Upper lobe of left lung (tissue), 6 donors: Measurements from ENCODE around the gene SERPINE3. TPM values are rescaled to one million over a fixed set of nuclear protein-coding genes. Genes with fewer than 3 reads are reported as not detected.

ENCODE experiments used
- ATAC-seq, 2 donors: fragments of 200-7000 bp; cut with Tn5 transposase; one replicate each; pipeline ENCODE4 v1.9.1; 2022; ENCODE audit warnings: mild to moderate bottlenecking in 2 of 2, moderate library complexity in 2 of 2; ENCODE audit not compliant: low FRiP score in 2 of 2
- DNase-seq, 2 donors: peaks; one replicate each; pipeline ENCODE4 v3.0.0-alpha.2; 2019 to 2020
- H3K27ac ChIP-seq, 4 donors: fragments of 200-600 bp; sonication (generic); one replicate each; pipeline ENCODE4 v1.5.1; 2016 to 2019
- H3K27me3 ChIP-seq, 4 donors: fragments of 200-600 bp; sonication (generic); one replicate each; pipeline ENCODE4 v1.5.1; 2017 to 2019
- H3K36me3 ChIP-seq, 4 donors: fragments of 200-600 bp; sonication (generic); one replicate each; pipeline ENCODE4 v1.5.1; 2016 to 2019
- H3K4me1 ChIP-seq, 4 donors: fragments of 200-600 bp; sonication (generic); one replicate each; pipeline ENCODE4 v1.5.1; 2018 to 2019
- H3K4me3 ChIP-seq, 4 donors: fragments of 200-600 bp; sonication (generic); one replicate each; pipeline ENCODE4 v1.5.1; 2017 to 2019; ENCODE audit warnings: mild to moderate bottlenecking in 2 of 4, moderate library complexity in 1 of 4
- H3K9me3 ChIP-seq, 4 donors: fragments of 200-600 bp; sonication (generic); one replicate each; pipeline ENCODE4 v1.5.1; 2018 to 2019
- CTCF ChIP-seq, 6 experiments: fragments of 450-650 bp in 4 of 6; fragments of 200-600 bp in 2 of 6; sonication (generic) in 2 of 6; IDR thresholded peaks; one replicate each; pipeline ENCODE4 v1.5.1; 2016 to 2019; ENCODE audit warnings: antibody characterized with exemption in 6 of 6
- EP300 ChIP-seq, 4 donors: sonication (generic); formaldehyde crosslinking; IDR thresholded peaks; one replicate each; pipeline ENCODE4 v1.5.1; 2017; ENCODE audit warnings: antibody characterized with exemption in 4 of 4, control low read depth in 2 of 4
- POLR2A ChIP-seq, 4 donors: fragments of 450-650 bp; IDR thresholded peaks; one replicate each; pipeline ENCODE4 v1.5.1; 2016 to 2017; ENCODE audit warnings: antibody characterized with exemption in 4 of 4, mild to moderate bottlenecking in 2 of 4
- POLR2AphosphoS5 ChIP-seq, 2 donors: sonication (generic); formaldehyde crosslinking; IDR thresholded peaks; one replicate each; pipeline ENCODE4 v1.5.1; 2017; ENCODE audit warnings: antibody characterized with exemption in 2 of 2
- WGBS, 2 donors: methylation state at CpG; one replicate each; pipeline ENCODE4 v1.1.5; 2017 to 2018; 5-methylcytosine and 5-hydroxymethylcytosine counted together
- small RNA-seq, 4 donors: library from RNA; depleted of rRNA; stranded (forward); fragments of <200 nt; gene quantifications; one replicate each; pipeline ENCODE3, GENCODE V24; 2016
- total RNA-seq, 6 donors: library from RNA; depleted of rRNA in 4 of 6; stranded (reverse); fragments of >200 nt in 4 of 6; gene quantifications; one replicate each; pipeline versions ENCODE4 v1.1.0 to v1.2.1, GENCODE V29; 2016 to 2021
- donor health status: DM: no; HTN: no; CAD: no; lungs with moderate emphysema.
- donor health status: DM: no; HTN: yes; CAD: no; lungs with severe emphysema.

The SERPINE3 gene
- total RNA-seq, 6 donors from 2014 or later = not detected

DNA sequence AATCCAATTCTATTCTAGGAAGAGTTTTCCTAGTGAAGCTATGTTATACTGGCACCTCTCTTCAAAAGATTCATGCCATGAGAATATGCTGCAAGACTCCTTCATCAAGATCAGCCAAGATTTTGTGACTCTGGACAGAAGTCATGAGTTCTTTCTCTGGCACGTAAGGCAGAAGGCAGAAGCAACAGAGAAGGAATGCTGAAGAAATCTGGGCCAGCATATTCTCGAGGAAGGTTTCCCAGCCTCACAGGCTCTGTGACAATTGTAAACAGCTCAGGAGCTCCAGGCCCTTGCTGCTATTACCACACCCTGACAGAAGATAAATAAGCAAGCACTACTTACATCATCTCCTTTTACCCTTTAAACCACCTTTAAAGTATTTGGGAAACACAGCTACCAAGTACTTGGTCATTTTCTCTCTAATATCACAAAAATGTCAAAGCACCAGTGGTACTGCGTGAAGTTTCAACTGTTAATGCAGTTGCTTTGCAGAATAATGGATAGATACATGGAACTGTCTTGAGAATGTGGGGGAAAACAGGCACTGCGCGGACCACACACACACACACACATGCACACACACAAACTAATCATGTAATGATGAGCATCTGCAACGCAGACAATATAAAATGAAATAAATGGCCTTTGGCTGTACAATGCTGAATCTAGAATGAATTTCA is 57.9 kb downstream of the SERPINE3 start:
- ATAC-seq (peak in 1 of 2 donors; percentile 76), DNase-seq (peak in 1 of 2 donors; percentile 24)
- Histone ChIP-seq H3K9me3 (no peaks in the 10 kb centered on the region), H3K27ac (peak overlapping the region in 2 of 4 donors; percentile 17 to 37), H3K4me1 (peaks cover 4 to 18% (median 17%) of the 10 kb centered on the region in 4 donors), H3K36me3 (no peaks in the 10 kb centered on the region), H3K27me3 (no peaks in the 10 kb centered on the region), H3K4me3 (no peak overlapping the region)
- TF ChIP-seq POLR2AphosphoS5 (IDR thresholded peaks at IDR 0.05) (no peak), EP300 (IDR thresholded peaks at IDR 0.05) (no peak), CTCF (IDR thresholded peaks at IDR 0.05) (no peak), POLR2A (IDR thresholded peaks at IDR 0.05) (no peak)
- 59 to 75% methylated on average over 6 of the region's 6 CpGs for WGBS, 2 donors

GRCh38 chr13:51405176-51405575 is 65.7 kb downstream of the SERPINE3 start:
- no peaks in the 10 kb centered on the region for H3K27me3 ChIP-seq
- H3K27ac ChIP-seq = no peak overlapping the region
- no peak for DNase-seq
- ATAC-seq = no peak
- H3K4me1 ChIP-seq = no peaks in the 10 kb centered on the region
- no peak overlapping the region for H3K4me3 ChIP-seq
- 59 to 61% methylated on average over 2 of the region's 2 CpGs for WGBS, 2 donors
- TF ChIP-seq POLR2AphosphoS5 (IDR thresholded peaks at IDR 0.05) = no peak
- no peak for TF ChIP-seq CTCF (IDR thresholded peaks at IDR 0.05)
- no peak for TF ChIP-seq EP300 (IDR thresholded peaks at IDR 0.05)
- no peak for TF ChIP-seq POLR2A (IDR thresholded peaks at IDR 0.05)
- no peaks in the 10 kb centered on the region for H3K36me3 ChIP-seq
- H3K9me3 ChIP-seq = no peaks in the 10 kb centered on the region

DNA sequence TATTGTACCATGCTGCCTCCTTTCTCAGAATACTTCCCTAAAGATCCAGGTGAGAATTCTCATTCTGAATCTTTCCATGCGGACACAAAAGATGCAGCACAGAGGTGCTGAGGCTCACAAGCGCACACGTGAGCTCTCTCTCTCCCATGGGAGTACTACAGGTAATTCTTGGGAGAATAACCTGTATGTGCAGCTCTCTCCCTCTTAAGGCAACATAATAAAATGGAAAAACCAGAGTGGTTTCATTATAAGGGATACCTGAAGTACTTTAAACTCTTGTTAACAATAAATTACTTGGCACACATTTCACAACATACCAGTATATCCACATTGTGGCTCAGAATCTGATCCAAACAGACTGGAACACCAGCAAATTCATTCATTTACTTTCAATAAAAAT is 72.9 kb downstream of the SERPINE3 start:
- Histone ChIP-seq H3K4me1 (no peaks in the 10 kb centered on the region), H3K36me3 (peaks cover 0 to 6% (median 0%) of the 10 kb centered on the region in 4 donors), H3K9me3 (peaks cover 0 to 6% (median 0%) of the 10 kb centered on the region in 4 donors), H3K27me3 (no peaks in the 10 kb centered on the region), H3K4me3 (no peak overlapping the region), H3K27ac (no peak overlapping the region)
- TF ChIP-seq EP300 (IDR thresholded peaks at IDR 0.05) (no peak), POLR2A (IDR thresholded peaks at IDR 0.05) (no peak), POLR2AphosphoS5 (IDR thresholded peaks at IDR 0.05) (no peak), CTCF (IDR thresholded peaks at IDR 0.05) (no peak)
- DNase-seq = no peak
- no peak for ATAC-seq
- 80 to 88% methylated on average over 3 of the region's 3 CpGs for WGBS, 2 donors

Small RNA genes within 50 kb of the gene (small RNA-seq; reads per million reads assigned to genes)
- gene MIR5693 = 0 reads per million in 4 donors

Other genes with a start within 250 kb of the SERPINE3 start
- not detected for gene C13orf42, start 228.4 kb upstream of the SERPINE3 start, total RNA-seq
- 1 to 10 TPM; 2.3 to 7.1 (median 3.8) TPM for gene FAM124A, start 117.3 kb upstream of the SERPINE3 start, total RNA-seq
- gene INTS6, start 113.3 kb downstream of the SERPINE3 start, total RNA-seq = 10 to 100 TPM; 20.5 to 43.2 (median 24.8) TPM
- 10 to 100 TPM; 13.4 to 34.0 (median 18.8) TPM for gene WDFY2, start 244.8 kb downstream of the SERPINE3 start, total RNA-seq